HCT116 (cell line): Measurements from ENCODE around the gene KRT2. TPM values are rescaled to one million over a fixed set of nuclear protein-coding genes. Genes with fewer than 3 reads are reported as not detected.

Experiments
- ATAC-seq: fragments of 200-7000 bp; cut with Tn5 transposase; 2 replicates; pipeline ENCODE4 v1.9.1; 2020; ENCODE audit warnings: mild to moderate bottlenecking, moderate library complexity
- BruUV-seq: library from RNA; stranded (reverse); fragments of 400-500 nt; replicated peaks from 2 replicates; lab custom pipeline; 2021; lab: Mats Ljungman, UMichigan
- CTCF ChIA-PET: fragments of 300-600 bp; sonication (Branson Sonifier 250); formaldehyde crosslinking; loops from one replicate; lab custom pipeline; 2021; ENCODE audit warnings: antibody characterized with exemption; lab: Charles Lee
- POLR2A ChIA-PET: fragments of 300-600, 350-600 bp; sonication (Branson Sonifier 250); formaldehyde crosslinking; loops from one replicate; lab custom pipeline; 2021; ENCODE audit warnings: antibody characterized with exemption; lab: Charles Lee
- RAD21 ChIA-PET, 2 experiments: fragments of 300-600 bp; sonication (Branson Sonifier 250); formaldehyde crosslinking; loops; one replicate each; lab custom pipeline; 2023; ENCODE audit warnings: low total read pairs in 2 of 2; ENCODE audit not compliant: uncharacterized antibody in 2 of 2, unreplicated experiment in 2 of 2, low non-redundant PET in 1 of 2; lab: Charles Lee
- DNase-seq: peaks from one replicate; pipeline ENCODE4 v3.0.0-alpha.2; 2010; ENCODE audit warnings: low read depth, low spot score
- H2AFZ ChIP-seq: fragments of 200-600 bp; shearing (Covaris generic), sonication (generic); 2 replicates; pipeline ENCODE4 v1.6.1; 2017; ENCODE audit warnings: low read depth, mixed run types, mixed read lengths, antibody characterized with exemption, low read length; ENCODE audit not compliant: poor library complexity, severe bottlenecking
- H3K27ac ChIP-seq: 2 replicates; pipeline ENCODE4 v1.5.1; 2012; ENCODE audit warnings: low read depth, low read length
- H3K27me3 ChIP-seq: fragments of 200-600 bp; sonication (generic); 2 replicates; pipeline ENCODE4 v1.6.1; 2016; ENCODE audit warnings: mixed run types, low read length, mixed read lengths; ENCODE audit not compliant: insufficient read depth
- H3K36me3 ChIP-seq, 2 experiments: fragments of 200-500 bp in 1 of 2; fragments of 200-600 bp in 1 of 2; sonication (Bioruptor generic) in 1 of 2; sonication (generic) in 1 of 2; 2 replicates each; pipeline versions ENCODE4 v1.5.1 to v1.6.1; 2014 to 2016; ENCODE audit warnings: low read length in 2 of 2, inconsistent platforms in 1 of 2, mixed read lengths in 1 of 2, mixed run types in 1 of 2; ENCODE audit not compliant: insufficient read depth in 2 of 2, control insufficient read depth in 1 of 2
- H3K4me1 ChIP-seq, 2 experiments: fragments of 200-600 bp in 1 of 2; sonication (generic) in 1 of 2; 2 replicates each; pipeline versions ENCODE4 v1.5.1 to v1.6.1; 2012 to 2017; ENCODE audit warnings: low read length in 2 of 2, inconsistent platforms in 1 of 2, mild to moderate bottlenecking in 1 of 2, mixed read lengths in 1 of 2, mixed run types in 1 of 2, moderate library complexity in 1 of 2; ENCODE audit not compliant: insufficient read depth in 2 of 2, control insufficient read depth in 1 of 2
- H3K4me2 ChIP-seq: fragments of 200-600 bp; sonication (generic); 2 replicates; pipeline ENCODE4 v1.6.1; 2017; ENCODE audit warnings: mixed run types, low read length, mixed read lengths
- H3K4me3 ChIP-seq, 2 experiments: fragments of 200-600 bp in 1 of 2; sonication (generic) in 1 of 2; replicated peaks in 1 of 2; 2 replicates each; pipeline ENCODE4 v1.5.1; 2011 to 2016; ENCODE audit warnings: low read length in 2 of 2, control low read depth in 1 of 2, low read depth in 1 of 2, mild to moderate bottlenecking in 1 of 2, mixed read lengths in 1 of 2, mixed run types in 1 of 2
- H3K79me2 ChIP-seq: fragments of 200-600 bp; sonication (generic); 2 replicates; pipeline ENCODE4 v1.6.1; 2017; ENCODE audit warnings: mild to moderate bottlenecking, mixed run types, low read length, moderate library complexity, mixed read lengths; ENCODE audit not compliant: insufficient read depth
- H3K9ac ChIP-seq: fragments of 200-600 bp; sonication (generic); 2 replicates; pipeline ENCODE4 v1.6.1; 2016; ENCODE audit warnings: low read length, mixed read lengths
- H3K9me2 ChIP-seq: fragments of 200-600 bp; sonication (generic), shearing (Covaris generic); 2 replicates; pipeline ENCODE4 v1.6.1; 2017; ENCODE audit warnings: mixed run types, mild to moderate bottlenecking, moderate library complexity; ENCODE audit not compliant: insufficient read depth
- H3K9me3 ChIP-seq, 2 experiments: fragments of 200-500 bp in 1 of 2; fragments of 200-600 bp in 1 of 2; sonication (Bioruptor generic) in 1 of 2; sonication (generic) in 1 of 2; 2 replicates each; pipeline ENCODE4 v1.6.1; 2014 to 2017; ENCODE audit warnings: low read length in 2 of 2, mixed read lengths in 2 of 2, inconsistent platforms in 1 of 2, low read depth in 1 of 2, mild to moderate bottlenecking in 1 of 2, mixed run types in 1 of 2, moderate library complexity in 1 of 2; ENCODE audit not compliant: control insufficient read depth in 1 of 2, insufficient read depth in 1 of 2
- H4K20me1 ChIP-seq: fragments of 200-600 bp; sonication (generic), shearing (Covaris generic); 2 replicates; pipeline ENCODE4 v1.6.1; 2017; ENCODE audit warnings: mixed run types, mild to moderate bottlenecking, moderate library complexity; ENCODE audit not compliant: insufficient read depth
- CBX3 ChIP-seq: IDR thresholded peaks from 2 replicates; pipeline ENCODE4 v1.6.1; 2012; ENCODE audit warnings: low read depth
- ELF1 ChIP-seq: IDR thresholded peaks from 2 replicates; pipeline ENCODE4 v1.6.1; 2012; ENCODE audit warnings: low read depth, borderline replicate concordance
- EZH2 ChIP-seq: fragments of 200-600 bp; sonication (generic); IDR thresholded peaks from 2 replicates; pipeline ENCODE4 v1.6.1; 2017; ENCODE audit warnings: antibody characterized with exemption, mixed run types
- EZH2phosphoT487 ChIP-seq: fragments of 200-600 bp; IDR thresholded peaks from 2 replicates; pipeline ENCODE4 v1.6.1; 2018; ENCODE audit warnings: antibody characterized with exemption, borderline replicate concordance
- JUND ChIP-seq: IDR thresholded peaks from 2 replicates; pipeline ENCODE4 v1.6.1; 2012
- POLR2A ChIP-seq: IDR thresholded peaks from 2 replicates; pipeline ENCODE4 v1.7.0; 2011; ENCODE audit warnings: borderline replicate concordance; ENCODE audit not compliant: insufficient read depth, insufficient read length; ENCODE audit errors: extremely low read depth
- POLR2AphosphoS5 ChIP-seq: IDR thresholded peaks from 2 replicates; pipeline ENCODE4 v1.6.1; 2011; ENCODE audit warnings: mild to moderate bottlenecking, low read depth, low read length, moderate library complexity
- SP1 ChIP-seq: IDR thresholded peaks from 2 replicates; pipeline ENCODE4 v1.6.1; 2012; ENCODE audit warnings: low read depth
- ZFX ChIP-seq: fragments of 450-650 bp; IDR thresholded peaks from 2 replicates; pipeline ENCODE4 v1.6.1; 2017
- intact Hi-C: fragments of 100-400 bp; cut with micrococcal nuclease; formaldehyde crosslinking; loops from 2 replicates; pipeline ENCODE4 v1.10.0; 2022
- total RNA-seq: library from RNA; stranded (reverse); gene quantifications from one replicate; pipeline ENCODE4 v1.2.1, GENCODE V29; 2021; ENCODE audit not compliant: unreplicated experiment
- TF ChIP-seq, protein P1 (sequence below): IDR thresholded peaks from 2 replicates; pipeline ENCODE4 v1.6.1; 2011; ENCODE audit warnings: mild to moderate bottlenecking, low read length, moderate library complexity; ENCODE audit not compliant: insufficient replicate concordance; ENCODE audit errors: extremely low read depth
- TF ChIP-seq, protein P2 (sequence below): IDR thresholded peaks from 2 replicates; pipeline ENCODE4 v1.6.1; 2012; ENCODE audit warnings: low read depth
- TF ChIP-seq, protein P3 (sequence below), 3 experiments: fragments of 200-600 bp in 1 of 3; sonication (generic) in 1 of 3; IDR thresholded peaks in 2 of 3; conservative IDR thresholded peaks in 1 of 3; 2 replicates each; pipeline ENCODE4 v1.5.1; 2012 to 2017; ENCODE audit warnings: low read depth in 2 of 3, low read length in 2 of 3, antibody characterized with exemption in 1 of 3, borderline replicate concordance in 1 of 3, control low read depth in 1 of 3, mild to moderate bottlenecking in 1 of 3, mixed read lengths in 1 of 3, mixed run types in 1 of 3, moderate library complexity in 1 of 3; ENCODE audit not compliant: insufficient read depth in 1 of 3

KRT2 gene
- total RNA-seq, 1 experiment from 2014 or later: not detected

DNA sequence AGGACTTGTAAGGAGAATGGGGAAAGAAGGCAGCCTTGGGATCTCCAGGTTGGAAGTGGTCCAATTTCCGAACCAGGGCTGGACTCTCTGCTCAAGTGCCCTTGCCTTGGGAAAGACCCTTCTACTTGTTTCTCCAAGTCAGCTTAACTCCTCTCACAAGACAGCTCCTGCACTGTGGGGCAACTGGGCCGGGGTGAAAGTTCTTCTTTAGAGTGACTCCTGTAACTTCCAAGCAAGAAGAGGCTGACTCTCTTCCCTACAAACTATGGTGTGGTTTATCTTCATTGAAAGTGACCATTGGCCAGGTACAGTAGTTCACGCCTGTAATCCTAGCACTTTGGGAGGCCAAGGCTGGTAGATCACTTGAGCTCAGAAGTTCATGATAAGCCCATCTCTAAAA, 14.5 kb upstream of the KRT2 start:
- Histone ChIP-seq H3K79me2 (no peaks in the 10 kb centered on the region), H3K4me2 (no peak overlapping the region), H3K36me3 (no peaks in the 10 kb centered on the region), H2AFZ (no peak overlapping the region), H3K9me3 (no peaks in the 10 kb centered on the region), H3K9me2 (no peaks in the 10 kb centered on the region), H3K4me1 (peaks cover 0 to 7% of the 10 kb centered on the region in 2 experiments; a peak in 1 of 4 replicates), H3K9ac (no peak overlapping the region), H3K27ac (no peak overlapping the region), H3K27me3 (no peaks in the 10 kb centered on the region), H3K4me3 (no peak overlapping the region), H4K20me1 (no peaks in the 10 kb centered on the region)
- no peak for DNase-seq
- CTCF ChIA-PET: interaction anchor here (0.9 to 2.0 kb wide), 6 partner anchors 10 to 271 kb away, joined by 4 to 10 read pairs (median 6); no protein-coding TSS in a partner anchor
- no TSS peak for BruUV-seq
- intact Hi-C loops: loop anchor here (2.0 kb wide), 1 partner anchor 204 kb away; no protein-coding TSS in a partner anchor
- ATAC-seq: no peak
- RAD21 ChIA-PET: no interaction called here
- POLR2A ChIA-PET: no interaction called here
- TF ChIP-seq ELF1 (no peak), ZFX (no peak), JUND (no peak), CBX3 (no peak), POLR2AphosphoS5 (no peak), EZH2phosphoT487 (no peak), POLR2A (no peak), EZH2 (no peak), SP1 (no peak)
- TF ChIP-seq, protein P1, sequence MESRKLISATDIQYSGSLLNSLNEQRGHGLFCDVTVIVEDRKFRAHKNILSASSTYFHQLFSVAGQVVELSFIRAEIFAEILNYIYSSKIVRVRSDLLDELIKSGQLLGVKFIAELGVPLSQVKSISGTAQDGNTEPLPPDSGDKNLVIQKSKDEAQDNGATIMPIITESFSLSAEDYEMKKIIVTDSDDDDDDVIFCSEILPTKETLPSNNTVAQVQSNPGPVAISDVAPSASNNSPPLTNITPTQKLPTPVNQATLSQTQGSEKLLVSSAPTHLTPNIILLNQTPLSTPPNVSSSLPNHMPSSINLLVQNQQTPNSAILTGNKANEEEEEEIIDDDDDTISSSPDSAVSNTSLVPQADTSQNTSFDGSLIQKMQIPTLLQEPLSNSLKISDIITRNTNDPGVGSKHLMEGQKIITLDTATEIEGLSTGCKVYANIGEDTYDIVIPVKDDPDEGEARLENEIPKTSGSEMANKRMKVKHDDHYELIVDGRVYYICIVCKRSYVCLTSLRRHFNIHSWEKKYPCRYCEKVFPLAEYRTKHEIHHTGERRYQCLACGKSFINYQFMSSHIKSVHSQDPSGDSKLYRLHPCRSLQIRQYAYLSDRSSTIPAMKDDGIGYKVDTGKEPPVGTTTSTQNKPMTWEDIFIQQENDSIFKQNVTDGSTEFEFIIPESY: no peak
- TF ChIP-seq, protein P2, sequence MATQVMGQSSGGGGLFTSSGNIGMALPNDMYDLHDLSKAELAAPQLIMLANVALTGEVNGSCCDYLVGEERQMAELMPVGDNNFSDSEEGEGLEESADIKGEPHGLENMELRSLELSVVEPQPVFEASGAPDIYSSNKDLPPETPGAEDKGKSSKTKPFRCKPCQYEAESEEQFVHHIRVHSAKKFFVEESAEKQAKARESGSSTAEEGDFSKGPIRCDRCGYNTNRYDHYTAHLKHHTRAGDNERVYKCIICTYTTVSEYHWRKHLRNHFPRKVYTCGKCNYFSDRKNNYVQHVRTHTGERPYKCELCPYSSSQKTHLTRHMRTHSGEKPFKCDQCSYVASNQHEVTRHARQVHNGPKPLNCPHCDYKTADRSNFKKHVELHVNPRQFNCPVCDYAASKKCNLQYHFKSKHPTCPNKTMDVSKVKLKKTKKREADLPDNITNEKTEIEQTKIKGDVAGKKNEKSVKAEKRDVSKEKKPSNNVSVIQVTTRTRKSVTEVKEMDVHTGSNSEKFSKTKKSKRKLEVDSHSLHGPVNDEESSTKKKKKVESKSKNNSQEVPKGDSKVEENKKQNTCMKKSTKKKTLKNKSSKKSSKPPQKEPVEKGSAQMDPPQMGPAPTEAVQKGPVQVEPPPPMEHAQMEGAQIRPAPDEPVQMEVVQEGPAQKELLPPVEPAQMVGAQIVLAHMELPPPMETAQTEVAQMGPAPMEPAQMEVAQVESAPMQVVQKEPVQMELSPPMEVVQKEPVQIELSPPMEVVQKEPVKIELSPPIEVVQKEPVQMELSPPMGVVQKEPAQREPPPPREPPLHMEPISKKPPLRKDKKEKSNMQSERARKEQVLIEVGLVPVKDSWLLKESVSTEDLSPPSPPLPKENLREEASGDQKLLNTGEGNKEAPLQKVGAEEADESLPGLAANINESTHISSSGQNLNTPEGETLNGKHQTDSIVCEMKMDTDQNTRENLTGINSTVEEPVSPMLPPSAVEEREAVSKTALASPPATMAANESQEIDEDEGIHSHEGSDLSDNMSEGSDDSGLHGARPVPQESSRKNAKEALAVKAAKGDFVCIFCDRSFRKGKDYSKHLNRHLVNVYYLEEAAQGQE: no peak
- TF ChIP-seq, protein P3, sequence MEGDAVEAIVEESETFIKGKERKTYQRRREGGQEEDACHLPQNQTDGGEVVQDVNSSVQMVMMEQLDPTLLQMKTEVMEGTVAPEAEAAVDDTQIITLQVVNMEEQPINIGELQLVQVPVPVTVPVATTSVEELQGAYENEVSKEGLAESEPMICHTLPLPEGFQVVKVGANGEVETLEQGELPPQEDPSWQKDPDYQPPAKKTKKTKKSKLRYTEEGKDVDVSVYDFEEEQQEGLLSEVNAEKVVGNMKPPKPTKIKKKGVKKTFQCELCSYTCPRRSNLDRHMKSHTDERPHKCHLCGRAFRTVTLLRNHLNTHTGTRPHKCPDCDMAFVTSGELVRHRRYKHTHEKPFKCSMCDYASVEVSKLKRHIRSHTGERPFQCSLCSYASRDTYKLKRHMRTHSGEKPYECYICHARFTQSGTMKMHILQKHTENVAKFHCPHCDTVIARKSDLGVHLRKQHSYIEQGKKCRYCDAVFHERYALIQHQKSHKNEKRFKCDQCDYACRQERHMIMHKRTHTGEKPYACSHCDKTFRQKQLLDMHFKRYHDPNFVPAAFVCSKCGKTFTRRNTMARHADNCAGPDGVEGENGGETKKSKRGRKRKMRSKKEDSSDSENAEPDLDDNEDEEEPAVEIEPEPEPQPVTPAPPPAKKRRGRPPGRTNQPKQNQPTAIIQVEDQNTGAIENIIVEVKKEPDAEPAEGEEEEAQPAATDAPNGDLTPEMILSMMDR (IDR thresholded peaks at IDR 0.05 in 2 of 3, conservative IDR thresholded peaks at IDR 0.05 in 1 of 3; ENCODE audit: borderline replicate concordance in 1 of 3, insufficient read depth in 1 of 3, low read depth in 2 of 3, low read length in 2 of 3): no peak
